Left cardiac atrium (tissue), 4 donors: ENCODE data around the gene APOO. TPM values are rescaled to one million over a fixed set of nuclear protein-coding genes. Genes with fewer than 3 reads are reported as not detected.
A peak's percentile ranks its signal among the peaks of the same experiment; 100 is the strongest.
"Not testable (repeated sequence)": the region's sequence is repeated elsewhere in the genome, so short reads cannot be mapped to it uniquely, and the experiment has no call there.

Experiments
- ATAC-seq, 2 donors: fragments of 200-7000 bp; cut with Tn5 transposase; one replicate each; pipeline ENCODE4 v1.9.1; 2020; ENCODE audit warnings: mild to moderate bottlenecking in 2 of 2, moderate library complexity in 2 of 2
- DNase-seq: peaks from one replicate; pipeline ENCODE4 v3.0.0-alpha.2; 2020
- intact Hi-C, 2 donors: fragments of 100-400 bp; cut with DNase I; formaldehyde crosslinking; loops; one replicate each; pipeline versions ENCODE4 v1.14.1 to v1.15.1; 2022 to 2023
- total RNA-seq, 2 donors: library from RNA; stranded (reverse); fragmentation: NEBNext Ultra II Directional; extraction: Animal tissue kit (Norgen Biotek cat#: 25700); gene quantifications; one replicate each; pipeline ENCODE4 v1.2.1, GENCODE V29; 2021
- donor health status: DM: no; HTN: yes; CAD: no.
- donor health status: DM: no; HTN: yes; CAD: no; lungs with severe emphysema.
- donor health status: DM: yes; HTN: yes; CAD: no.
- donor health status: Dilated cardiomyopathy.

Gene APOO
- total RNA-seq, 2 donors from 2014 or later, result 70.0 to 70.9 TPM

- DNase-seq, result no peak
- ATAC-seq, result no peak
- intact Hi-C loops, result loop anchor here (5.0 to 10.0 kb wide), 4 partner anchors 119 to 164 kb away; partner anchors contain the start of genes ACOT9 (in 1 of the 2), EIF2S3 (in 1 of the 2), KLHL15 (in 1 of the 2) and SAT1 (in 1 of the 2)
Observed at GRCh38 chrX:23908219-23909004, 674 bp upstream of the APOO start.

GRCh38 chrX:23907111-23907497, 634 bp downstream of the APOO start:
- DNase-seq (no peak), ATAC-seq (peak; percentile 10 to 29)
- intact Hi-C loops, result loop anchor here (5.0 to 10.0 kb wide), 4 partner anchors 120 to 162 kb away; partner anchors contain the start of genes ACOT9 (in 1 of the 2), EIF2S3 (in 1 of the 2), KLHL15 (in 1 of the 2) and SAT1 (in 1 of the 2)

- intact Hi-C loops, result loop anchor here (10.0 kb wide), 3 partner anchors 119 to 159 kb away; partner anchors contain the start of genes ACOT9 (in 1 of the 2), EIF2S3 (in 1 of the 2) and SAT1 (in 1 of the 2)
- no peak for ATAC-seq
- no peak for DNase-seq
Observed at GRCh38 chrX:23904096-23904495, 3.6 kb downstream of the APOO start.

- DNase-seq, result no peak
- ATAC-seq, result peak; percentile 53 to 66
- intact Hi-C loops, result loop anchor here (2.0 to 10.0 kb wide), 4 partner anchors 118 to 208 kb away; partner anchors contain the start of genes ACOT9 (in 1 of the 2), EIF2S3 (in 1 of the 2) and SAT1 (in 1 of the 2)
Observed at GRCh38 chrX:23902419-23902818, 5.3 kb downstream of the APOO start.

- DNase-seq (peak; percentile 41), ATAC-seq (peak; percentile 87 to 92)
- intact Hi-C loops, result loop anchor here (2.0 to 10.0 kb wide), 5 partner anchors 117 to 207 kb away; partner anchors contain the start of genes SAT1 (in 2 of the 2), ACOT9 (in 1 of the 2) and EIF2S3 (in 1 of the 2)
Observed at GRCh38 chrX:23901805-23902204, 5.9 kb downstream of the APOO start.

GRCh38 chrX:23901060-23901459, 6.7 kb downstream of the APOO start:
- DNase-seq (no peak), ATAC-seq (peak in 1 of 2 donors; percentile 65)
- intact Hi-C loops, result loop anchor here (2.0 to 10.0 kb wide), 4 partner anchors 116 to 156 kb away; partner anchors contain the start of genes SAT1 (in 2 of the 2), ACOT9 (in 1 of the 2) and EIF2S3 (in 1 of the 2)

- DNase-seq, result peak; percentile 25
- ATAC-seq, result peak in 1 of 2 donors; percentile 9
- intact Hi-C loops, result loop anchor here (2.0 to 10.0 kb wide), 4 partner anchors 116 to 156 kb away; partner anchors contain the start of genes SAT1 (in 2 of the 2), ACOT9 (in 1 of the 2) and EIF2S3 (in 1 of the 2)
Observed at GRCh38 chrX:23900220-23900797, 7.4 kb downstream of the APOO start.

- intact Hi-C loops, result no loop called here
- ATAC-seq (peak in 1 of 2 donors; percentile 23), DNase-seq (no peak)
Observed at GRCh38 chrX:23898412-23898959, 9.3 kb downstream of the APOO start.

GRCh38 chrX:23896981-23897380, 10.8 kb downstream of the APOO start:
- intact Hi-C loops, result no loop called here
- DNase-seq (no peak), ATAC-seq (no peak)

- DNase-seq, ATAC-seq, intact Hi-C loops: not testable (repeated sequence)
Observed at GRCh38 chrX:23896539-23896938, 11.2 kb downstream of the APOO start.

GRCh38 chrX:23894993-23895392, 12.7 kb downstream of the APOO start:
- intact Hi-C loops, DNase-seq, ATAC-seq: not testable (repeated sequence)

GRCh38 chrX:23890933-23891332, 16.8 kb downstream of the APOO start:
- intact Hi-C loops, result no loop called here
- DNase-seq, result no peak
- no peak for ATAC-seq

GRCh38 chrX:23888887-23889501, 18.7 kb downstream of the APOO start:
- DNase-seq (no peak), ATAC-seq (peak in 1 of 2 donors; percentile 37)
- intact Hi-C loops, result no loop called here

GRCh38 chrX:23887918-23888317, 19.8 kb downstream of the APOO start:
- no peak for ATAC-seq
- intact Hi-C loops, result no loop called here
- no peak for DNase-seq

- ATAC-seq (peak in 1 of 2 donors; percentile 84), DNase-seq (no peak)
- intact Hi-C loops, result no loop called here
Observed at GRCh38 chrX:23887451-23887850, 20.3 kb downstream of the APOO start.

GRCh38 chrX:23885803-23886202, 21.9 kb downstream of the APOO start:
- intact Hi-C loops, result no loop called here

GRCh38 chrX:23884427-23885024, 23.2 kb downstream of the APOO start:
- intact Hi-C loops, result no loop called here
- ATAC-seq (no peak), DNase-seq (no peak)

More at GRCh38 chrX:23885803-23886202, 21.9 kb downstream of the APOO start:
- DNase-seq (no peak), ATAC-seq (no peak)

GRCh38 chrX:23883737-23884354, 23.9 kb downstream of the APOO start:
- ATAC-seq (peak; percentile 27 to 82), DNase-seq (no peak)
- intact Hi-C loops, result no loop called here
